Hematopoietic multipotent progenitor cell treated with erythropoietin and hydrocortisone succinate and interleukin-3 and kit ligand, for 8 days (in vitro differentiated cells): ENCODE results near the gene PARP6.

Experiments
- DNase-seq: peaks from one replicate; pipeline ENCODE4 v3.0.0-alpha.2; 2015

The PARP6 gene

DNA sequence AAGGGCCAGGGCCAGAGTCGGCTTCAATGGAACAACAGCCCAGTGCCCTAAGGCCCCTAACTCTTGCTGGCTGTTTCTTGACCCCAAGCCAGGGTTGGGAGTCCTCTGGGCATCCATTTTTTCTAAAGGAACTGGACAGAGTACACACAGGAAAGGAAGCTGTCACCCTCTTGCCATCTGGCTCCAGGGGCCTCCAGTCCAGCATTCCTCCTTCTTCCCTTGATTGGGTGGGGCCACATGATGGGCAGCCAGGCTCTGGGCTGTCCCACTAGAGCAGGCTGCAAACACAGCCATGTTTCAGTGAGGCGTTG is 73.2 kb downstream of the PARP6 start:
- DNase-seq = no peak

DNA sequence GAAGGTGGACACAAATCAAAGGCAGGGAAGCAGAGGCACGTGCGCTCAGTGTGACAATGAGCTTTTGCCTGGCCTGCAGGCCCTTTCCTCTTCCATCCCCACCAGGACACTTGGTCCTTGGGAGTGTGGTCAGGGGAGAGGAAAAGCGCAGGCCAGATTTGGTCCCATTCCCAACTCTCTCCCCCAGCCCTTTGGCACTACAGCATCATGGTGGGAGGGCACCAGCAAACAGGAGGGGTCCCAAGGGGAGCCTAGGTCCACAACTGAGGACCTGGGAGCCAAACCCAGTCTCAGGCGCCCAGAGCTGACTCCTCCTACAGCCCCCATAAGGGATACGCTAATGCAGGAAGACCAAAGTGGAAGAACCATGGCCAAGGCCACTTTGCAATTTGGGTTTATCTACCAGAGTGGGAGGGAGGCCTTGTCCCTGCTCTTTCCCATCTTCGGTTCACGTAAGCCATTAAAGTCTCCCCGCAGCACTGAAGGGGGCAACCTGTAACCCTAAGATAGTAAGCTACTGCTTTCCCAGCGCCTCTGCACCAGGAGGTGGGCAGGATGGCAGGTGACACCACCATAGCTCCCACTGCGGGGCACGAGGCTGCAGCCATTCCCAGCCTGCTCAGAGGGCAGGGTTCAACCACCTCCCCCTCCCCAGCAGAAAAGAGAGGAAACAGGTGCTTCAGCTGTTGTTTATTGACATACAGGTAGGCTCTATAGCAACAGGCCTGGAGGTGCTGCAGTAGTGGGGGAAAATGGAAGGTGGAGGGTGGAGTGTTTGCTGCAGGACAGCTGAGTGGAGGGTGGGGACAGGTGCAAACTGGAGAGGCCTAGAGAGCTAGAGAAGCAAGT is 73.8 kb downstream of the PARP6 start:
- DNase-seq = no peak

DNA sequence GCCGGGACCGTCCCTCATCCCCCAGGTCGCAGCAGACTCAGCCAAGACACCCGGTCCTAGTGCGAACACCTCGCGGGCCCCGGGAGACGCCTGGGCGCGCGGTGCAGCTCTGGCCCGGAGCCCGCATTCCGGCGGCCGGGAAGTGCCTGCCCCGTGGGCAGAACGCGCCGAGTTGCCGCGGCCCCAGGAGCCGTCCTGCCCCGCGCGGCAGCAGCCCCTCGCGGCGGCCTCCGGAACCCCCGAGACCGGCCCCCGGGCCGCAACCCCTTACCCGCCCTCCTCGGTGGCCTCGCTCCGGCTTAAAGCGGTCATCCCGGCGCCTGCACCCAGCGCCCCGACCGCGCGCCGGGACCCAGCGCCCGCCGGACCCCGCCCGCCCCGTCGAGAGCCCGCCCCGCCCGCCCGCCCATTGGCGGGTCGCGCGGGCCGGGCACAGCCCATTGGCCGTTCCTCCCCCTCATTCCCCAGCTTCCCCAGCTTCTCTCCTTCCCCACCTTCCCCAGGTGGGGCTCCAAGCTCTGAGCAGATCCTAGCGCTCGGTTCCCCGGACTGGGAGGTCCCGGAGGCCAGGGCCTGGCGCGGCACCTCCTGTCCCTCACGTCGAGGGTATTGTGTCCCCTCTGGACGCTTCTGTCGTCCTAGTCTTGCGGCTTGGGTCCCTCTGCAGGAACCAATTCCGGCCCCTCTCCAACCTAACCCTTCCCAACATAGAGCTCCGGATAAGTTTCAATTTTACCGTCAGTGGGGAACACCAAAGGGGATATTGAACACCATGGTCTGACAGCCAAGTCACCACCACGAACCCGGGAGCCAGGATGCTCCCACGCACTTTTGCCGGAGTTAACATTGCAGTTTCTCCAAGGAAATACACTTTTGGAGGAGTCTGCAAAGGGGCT is 74.6 kb downstream of the PARP6 start, which contains the start of gene GRAMD2A:
TSS of gene GRAMD2A (minus strand) at position 328 of the 896 bp plus-strand sequence.
- no peak for DNase-seq

- no peak for DNase-seq
Observed at GRCh38 chr15:72197041-72197459, 75.3 kb downstream of the PARP6 start.

GRCh38 chr15:72196409-72197040 is 75.8 kb downstream of the PARP6 start:
- no peak for DNase-seq

- peak; percentile 21 for DNase-seq
Observed at GRCh38 chr15:72195101-72195511, 77.2 kb downstream of the PARP6 start.

- DNase-seq = no peak
Observed at GRCh38 chr15:72193836-72194396, 78.4 kb downstream of the PARP6 start.

GRCh38 chr15:72192416-72192815 is 79.9 kb downstream of the PARP6 start:
- no peak for DNase-seq
